ENCODE results near the gene KCNAB1.

GRCh38 chr3:156491192-156491591 lies 370.8 kb downstream of the KCNAB1 start:
- no peak for TF ChIP-seq EZH2 (IDR thresholded peaks at IDR 0.05; ENCODE audit: borderline replicate concordance, insufficient read depth, low read depth, low read length, poor library complexity, severe bottlenecking)
- TF ChIP-seq CTCF (IDR thresholded peaks at IDR 0.05) = no peak

All from B cell (primary cell).